HepG2 (cell line): Measurements from ENCODE around the gene NDUFAF5. TPM values are rescaled to one million over a fixed set of nuclear protein-coding genes. Genes with fewer than 3 reads are reported as not detected.

Source experiments
- E2F1 ChIP-seq: sonication (generic); formaldehyde crosslinking; IDR thresholded peaks from 2 replicates; pipeline ENCODE4 v1.5.0; 2020; ENCODE audit warnings: missing genetic modification reagents
- ESRRA ChIP-seq: sonication (generic); formaldehyde crosslinking; IDR thresholded peaks from 2 replicates; pipeline ENCODE4 v1.5.1; 2020; ENCODE audit warnings: mild to moderate bottlenecking, low read depth, missing genetic modification reagents
- HIVEP1 ChIP-seq: sonication (generic); formaldehyde crosslinking; IDR thresholded peaks from 2 replicates; pipeline ENCODE4 v1.4.0; 2020; ENCODE audit warnings: mild to moderate bottlenecking, missing genetic modification reagents
- MYPOP ChIP-seq: sonication (generic); formaldehyde crosslinking; IDR thresholded peaks from 2 replicates; pipeline ENCODE4 v1.8.1; 2023; ENCODE audit warnings: mild to moderate bottlenecking, moderate library complexity, missing genetic modification reagents
- PRPF4 ChIP-seq: fragments of 200-400 bp; formaldehyde crosslinking; IDR thresholded peaks from 2 replicates; pipeline ENCODE4 v1.6.1; 2016; ENCODE audit warnings: low read length, low read depth; ENCODE audit not compliant: poor library complexity, severe bottlenecking
- REXO4 ChIP-seq: sonication (generic); formaldehyde crosslinking; IDR thresholded peaks from 2 replicates; pipeline ENCODE4 v1.8.0; 2022; ENCODE audit warnings: missing genetic modification reagents, mild to moderate bottlenecking, borderline replicate concordance
- SMARCC2 ChIP-seq: fragments of 450-650 bp; IDR thresholded peaks from 2 replicates; pipeline ENCODE4 v1.6.1; 2017; ENCODE audit warnings: antibody characterized with exemption, mild to moderate bottlenecking
- SNAPC2 ChIP-seq: sonication (generic); formaldehyde crosslinking; IDR thresholded peaks from 2 replicates; pipeline ENCODE4 v1.8.1; 2022; ENCODE audit warnings: mild to moderate bottlenecking, missing genetic modification reagents
- TBX2 ChIP-seq: sonication (generic); formaldehyde crosslinking; IDR thresholded peaks from 2 replicates; pipeline ENCODE4 v1.5.0; 2020; ENCODE audit warnings: missing genetic modification reagents, mild to moderate bottlenecking, borderline replicate concordance
- ZBTB38 ChIP-seq: sonication (generic); formaldehyde crosslinking; IDR thresholded peaks from 2 replicates; pipeline ENCODE4 v1.5.1; 2020; ENCODE audit warnings: mild to moderate bottlenecking, missing genetic modification reagents
- ZNF605 ChIP-seq: sonication (generic); formaldehyde crosslinking; IDR thresholded peaks from 2 replicates; pipeline ENCODE4 v1.8.0; 2022; ENCODE audit warnings: mild to moderate bottlenecking, missing genetic modification reagents
- ZNF7 ChIP-seq: IDR thresholded peaks from 2 replicates; pipeline ENCODE4 v1.6.1; 2016; ENCODE audit warnings: missing biosample characterization, missing genetic modification reagents
- ZSCAN21 ChIP-seq: sonication (generic); formaldehyde crosslinking; IDR thresholded peaks from 2 replicates; pipeline ENCODE4 v1.8.0; 2022; ENCODE audit warnings: mild to moderate bottlenecking, missing genetic modification reagents, moderate library complexity, borderline replicate concordance
- polyA plus RNA-seq, 8 experiments: library from polyadenylated mRNA; depleted of rRNA in 3 of 8; stranded (reverse) in 7 of 8; unstranded in 1 of 8; fragments of >200 nt; fragmentation: Illumina TruSeq in 4 of 8; extraction: Trizol in 4 of 8; gene quantifications; 2 replicates each; pipeline versions ENCODE4 v1.2.1 to v1.2.3, GENCODE V29; 2011 to 2016; ENCODE audit warnings: low read depth in 4 of 8, missing spikeins in 1 of 8, mixed read lengths in 1 of 8; ENCODE audit not compliant: insufficient read depth in 1 of 8
- total RNA-seq, 5 experiments: library from RNA; depleted of rRNA; stranded (reverse); fragments of >200 nt; fragmentation: Illumina TruSeq; extraction: Trizol; gene quantifications; 2 replicates each; pipeline ENCODE4 v1.2.3, GENCODE V29; 2016; ENCODE audit warnings: low read depth in 1 of 5
- TF ChIP-seq, protein P1 (sequence below): IDR thresholded peaks from 2 replicates; pipeline ENCODE4 v1.6.1; 2016; ENCODE audit warnings: control low read depth
- TF ChIP-seq, protein P2 (sequence below): sonication (generic); formaldehyde crosslinking; IDR thresholded peaks from 2 replicates; pipeline ENCODE4 v1.4.0; 2020; ENCODE audit warnings: missing genetic modification reagents, borderline replicate concordance
- TF ChIP-seq, protein P3 (sequence below): sonication (generic); formaldehyde crosslinking; IDR thresholded peaks from 2 replicates; pipeline ENCODE4 v1.8.0; 2022; ENCODE audit warnings: mild to moderate bottlenecking, missing genetic modification reagents, borderline replicate concordance
- TF ChIP-seq, protein P4 (sequence below): sonication (generic); formaldehyde crosslinking; IDR thresholded peaks from 2 replicates; pipeline ENCODE4 v1.8.0; 2022; ENCODE audit warnings: mild to moderate bottlenecking, missing genetic modification reagents

The NDUFAF5 gene
- total and polyA plus RNA-seq, 2 of the 13 experiments (the other 11 are each of a cell fraction or from before 2014, with no cell fraction given): 23.1 to 66.7 TPM

DNA sequence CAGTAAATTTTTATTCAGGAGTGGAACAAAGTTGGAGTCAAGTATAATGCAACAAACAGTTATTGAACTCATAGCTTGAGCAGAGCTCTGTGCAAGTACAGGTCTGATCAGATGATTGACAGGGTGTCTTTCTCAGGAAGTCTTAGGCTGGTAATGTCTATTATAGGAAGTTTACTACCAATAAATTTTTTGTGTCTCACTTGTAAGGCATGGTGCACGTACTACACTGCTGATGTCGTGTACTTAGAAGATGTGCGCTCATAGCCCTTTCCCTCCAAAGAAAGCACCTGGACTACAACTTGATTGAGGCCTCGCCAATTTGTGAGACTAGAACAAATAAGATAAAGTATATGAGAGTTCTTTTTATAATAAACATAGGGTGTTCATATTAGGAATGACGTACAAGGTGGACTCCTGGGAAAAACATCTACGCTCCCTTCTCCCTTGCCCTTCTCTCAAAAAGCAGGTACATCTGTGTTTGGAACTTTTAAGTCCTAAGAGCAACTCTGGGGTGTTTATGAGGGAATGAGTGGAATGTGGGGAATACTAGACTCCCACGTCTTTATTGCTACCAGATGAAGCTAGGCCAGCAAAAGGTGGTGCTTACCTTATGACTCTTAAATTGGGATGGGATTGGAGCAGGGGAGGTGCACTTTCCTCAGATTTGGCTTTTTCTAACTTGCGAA is 1.5 kb downstream of the NDUFAF5 start (continued):
- 0 out of 2 replicates have a peak, but pooled peaks have one; percentile 54 for TF ChIP-seq SNAPC2 (CRISPR knock-in tag)
- TF ChIP-seq, protein P1, sequence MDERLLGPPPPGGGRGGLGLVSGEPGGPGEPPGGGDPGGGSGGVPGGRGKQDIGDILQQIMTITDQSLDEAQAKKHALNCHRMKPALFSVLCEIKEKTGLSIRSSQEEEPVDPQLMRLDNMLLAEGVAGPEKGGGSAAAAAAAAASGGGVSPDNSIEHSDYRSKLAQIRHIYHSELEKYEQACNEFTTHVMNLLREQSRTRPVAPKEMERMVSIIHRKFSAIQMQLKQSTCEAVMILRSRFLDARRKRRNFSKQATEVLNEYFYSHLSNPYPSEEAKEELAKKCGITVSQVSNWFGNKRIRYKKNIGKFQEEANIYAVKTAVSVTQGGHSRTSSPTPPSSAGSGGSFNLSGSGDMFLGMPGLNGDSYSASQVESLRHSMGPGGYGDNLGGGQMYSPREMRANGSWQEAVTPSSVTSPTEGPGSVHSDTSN (CRISPR knock-in tag): peak; percentile 76
- TF ChIP-seq, protein P2, sequence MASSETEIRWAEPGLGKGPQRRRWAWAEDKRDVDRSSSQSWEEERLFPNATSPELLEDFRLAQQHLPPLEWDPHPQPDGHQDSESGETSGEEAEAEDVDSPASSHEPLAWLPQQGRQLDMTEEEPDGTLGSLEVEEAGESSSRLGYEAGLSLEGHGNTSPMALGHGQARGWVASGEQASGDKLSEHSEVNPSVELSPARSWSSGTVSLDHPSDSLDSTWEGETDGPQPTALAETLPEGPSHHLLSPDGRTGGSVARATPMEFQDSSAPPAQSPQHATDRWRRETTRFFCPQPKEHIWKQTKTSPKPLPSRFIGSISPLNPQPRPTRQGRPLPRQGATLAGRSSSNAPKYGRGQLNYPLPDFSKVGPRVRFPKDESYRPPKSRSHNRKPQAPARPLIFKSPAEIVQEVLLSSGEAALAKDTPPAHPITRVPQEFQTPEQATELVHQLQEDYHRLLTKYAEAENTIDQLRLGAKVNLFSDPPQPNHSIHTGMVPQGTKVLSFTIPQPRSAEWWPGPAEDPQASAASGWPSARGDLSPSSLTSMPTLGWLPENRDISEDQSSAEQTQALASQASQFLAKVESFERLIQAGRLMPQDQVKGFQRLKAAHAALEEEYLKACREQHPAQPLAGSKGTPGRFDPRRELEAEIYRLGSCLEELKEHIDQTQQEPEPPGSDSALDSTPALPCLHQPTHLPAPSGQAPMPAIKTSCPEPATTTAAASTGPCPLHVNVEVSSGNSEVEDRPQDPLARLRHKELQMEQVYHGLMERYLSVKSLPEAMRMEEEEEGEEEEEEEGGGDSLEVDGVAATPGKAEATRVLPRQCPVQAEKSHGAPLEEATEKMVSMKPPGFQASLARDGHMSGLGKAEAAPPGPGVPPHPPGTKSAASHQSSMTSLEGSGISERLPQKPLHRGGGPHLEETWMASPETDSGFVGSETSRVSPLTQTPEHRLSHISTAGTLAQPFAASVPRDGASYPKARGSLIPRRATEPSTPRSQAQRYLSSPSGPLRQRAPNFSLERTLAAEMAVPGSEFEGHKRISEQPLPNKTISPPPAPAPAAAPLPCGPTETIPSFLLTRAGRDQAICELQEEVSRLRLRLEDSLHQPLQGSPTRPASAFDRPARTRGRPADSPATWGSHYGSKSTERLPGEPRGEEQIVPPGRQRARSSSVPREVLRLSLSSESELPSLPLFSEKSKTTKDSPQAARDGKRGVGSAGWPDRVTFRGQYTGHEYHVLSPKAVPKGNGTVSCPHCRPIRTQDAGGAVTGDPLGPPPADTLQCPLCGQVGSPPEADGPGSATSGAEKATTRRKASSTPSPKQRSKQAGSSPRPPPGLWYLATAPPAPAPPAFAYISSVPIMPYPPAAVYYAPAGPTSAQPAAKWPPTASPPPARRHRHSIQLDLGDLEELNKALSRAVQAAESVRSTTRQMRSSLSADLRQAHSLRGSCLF (CRISPR knock-in tag): no peak
- TF ChIP-seq, protein P3, sequence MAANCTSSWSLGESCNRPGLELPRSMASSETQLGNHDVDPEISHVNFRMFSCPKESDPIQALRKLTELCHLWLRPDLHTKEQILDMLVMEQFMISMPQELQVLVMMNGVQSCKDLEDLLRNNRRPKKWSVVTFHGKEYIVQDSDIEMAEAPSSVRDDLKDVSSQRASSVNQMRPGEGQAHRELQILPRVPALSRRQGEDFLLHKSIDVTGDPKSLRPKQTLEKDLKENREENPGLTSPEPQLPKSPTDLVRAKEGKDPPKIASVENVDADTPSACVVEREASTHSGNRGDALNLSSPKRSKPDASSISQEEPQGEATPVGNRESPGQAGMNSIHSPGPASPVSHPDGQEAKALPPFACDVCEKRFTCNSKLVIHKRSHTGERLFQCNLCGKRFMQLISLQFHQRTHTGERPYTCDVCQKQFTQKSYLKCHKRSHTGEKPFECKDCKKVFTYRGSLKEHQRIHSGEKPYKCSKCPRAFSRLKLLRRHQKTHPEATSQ (CRISPR knock-in tag): peak; percentile 78; the same call in 1 of the 2 replicates
- no peak for TF ChIP-seq MYPOP (CRISPR knock-in tag)
- TF ChIP-seq TBX2 (CRISPR knock-in tag): 0 out of 2 replicates have a peak, but pooled peaks have one; percentile 19
- no peak for TF ChIP-seq REXO4 (CRISPR knock-in tag)
- no peak for TF ChIP-seq ESRRA (CRISPR knock-in tag)
- peak; percentile 92 for TF ChIP-seq PRPF4
- no peak for TF ChIP-seq ZSCAN21 (CRISPR knock-in tag)
- no peak for TF ChIP-seq ZNF605 (CRISPR knock-in tag)
- TF ChIP-seq ZNF7 (CRISPR knock-in tag): no peak
- no peak for TF ChIP-seq E2F1 (CRISPR knock-in tag)
- TF ChIP-seq ZBTB38: peak; percentile 20; the same call in 1 of the 2 replicates
- no peak for TF ChIP-seq HIVEP1 (CRISPR knock-in tag)
- TF ChIP-seq SMARCC2: no peak
- TF ChIP-seq, protein P4, sequence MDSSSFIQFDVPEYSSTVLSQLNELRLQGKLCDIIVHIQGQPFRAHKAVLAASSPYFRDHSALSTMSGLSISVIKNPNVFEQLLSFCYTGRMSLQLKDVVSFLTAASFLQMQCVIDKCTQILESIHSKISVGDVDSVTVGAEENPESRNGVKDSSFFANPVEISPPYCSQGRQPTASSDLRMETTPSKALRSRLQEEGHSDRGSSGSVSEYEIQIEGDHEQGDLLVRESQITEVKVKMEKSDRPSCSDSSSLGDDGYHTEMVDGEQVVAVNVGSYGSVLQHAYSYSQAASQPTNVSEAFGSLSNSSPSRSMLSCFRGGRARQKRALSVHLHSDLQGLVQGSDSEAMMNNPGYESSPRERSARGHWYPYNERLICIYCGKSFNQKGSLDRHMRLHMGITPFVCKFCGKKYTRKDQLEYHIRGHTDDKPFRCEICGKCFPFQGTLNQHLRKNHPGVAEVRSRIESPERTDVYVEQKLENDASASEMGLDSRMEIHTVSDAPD (CRISPR knock-in tag): peak; percentile 45; the same call in 1 of the 2 replicates
